SK-N-SH (cell line): ENCODE measurements around the gene SLC12A7. TPM values are rescaled to one million over a fixed set of nuclear protein-coding genes. Genes with fewer than 3 reads are reported as not detected.

ENCODE experiments used
- CTCF ChIA-PET: fragments of 300-600, 350-600 bp; formaldehyde crosslinking; extraction: SDS; loops from one replicate; lab custom pipeline; 2021; lab: Yijun Ruan, JAX
- POLR2A ChIA-PET: fragments of 350-600 bp; sonication (Branson Sonifier 250); formaldehyde crosslinking; extraction: SDS; loops from one replicate; lab custom pipeline; 2020; ENCODE audit warnings: antibody characterized with exemption, inconsistent platforms; lab: Yijun Ruan, JAX
- DNase-seq: peaks from one replicate; pipeline ENCODE4 v3.0.0; 2012
- H2AFZ ChIP-seq: fragments of 200-600 bp; sonication (generic); 2 replicates; pipeline ENCODE4 v1.8.1; 2016; ENCODE audit warnings: antibody characterized with exemption, mild to moderate bottlenecking, low read depth
- H3F3A ChIP-seq: fragments of 200-600 bp; sonication (generic); replicated peaks from 2 replicates; pipeline ENCODE3; 2016; ENCODE audit warnings: antibody characterized with exemption, mild to moderate bottlenecking; ENCODE audit not compliant: insufficient read depth
- H3K27ac ChIP-seq, 2 experiments: fragments of 200-500 bp in 1 of 2; fragments of 200-600 bp in 1 of 2; sonication (Bioruptor generic) in 1 of 2; sonication (generic), shearing (Covaris generic) in 1 of 2; 2 replicates each; pipeline versions ENCODE4 v1.5.1 to v1.6.1; 2014 to 2016; ENCODE audit warnings: low read depth in 2 of 2, inconsistent platforms in 1 of 2, low read length in 1 of 2, mild to moderate bottlenecking in 1 of 2, mixed read lengths in 1 of 2
- H3K27me3 ChIP-seq: fragments of 200-600 bp; sonication (generic), shearing (Covaris generic); 2 replicates; pipeline ENCODE4 v1.6.1; 2016; ENCODE audit warnings: mixed run types; ENCODE audit not compliant: insufficient read depth
- H3K36me3 ChIP-seq, 2 experiments: fragments of 200-500 bp in 1 of 2; fragments of 200-600 bp in 1 of 2; sonication (Bioruptor generic) in 1 of 2; sonication (generic) in 1 of 2; replicated peaks in 1 of 2; 2 replicates each; pipeline versions ENCODE3 to v1.5.1; 2014 to 2016; ENCODE audit warnings: low read length in 1 of 2, mild to moderate bottlenecking in 1 of 2; ENCODE audit not compliant: insufficient read depth in 2 of 2, control insufficient read depth in 1 of 2
- H3K4me1 ChIP-seq, 2 experiments: fragments of 200-500 bp in 1 of 2; fragments of 200-600 bp in 1 of 2; sonication (Bioruptor generic) in 1 of 2; sonication (generic), shearing (Covaris generic) in 1 of 2; 2 replicates each; pipeline versions ENCODE4 v1.5.1 to v1.6.1; 2014 to 2016; ENCODE audit warnings: low read depth in 1 of 2, low read length in 1 of 2, mixed run types in 1 of 2; ENCODE audit not compliant: insufficient read depth in 2 of 2, control insufficient read depth in 1 of 2
- H3K4me2 ChIP-seq: fragments of 200-600 bp; sonication (generic), shearing (Covaris generic); 2 replicates; pipeline ENCODE4 v1.6.1; 2017; ENCODE audit warnings: mixed run types
- H3K4me3 ChIP-seq, 2 experiments: fragments of 200-500 bp in 1 of 2; fragments of 200-600 bp in 1 of 2; sonication (Bioruptor generic) in 1 of 2; sonication (generic), shearing (Covaris generic) in 1 of 2; 2 replicates each; pipeline versions ENCODE4 v1.5.1 to v1.8.1; 2014 to 2016; ENCODE audit warnings: low read depth in 2 of 2, inconsistent platforms in 1 of 2, low read length in 1 of 2, mild to moderate bottlenecking in 1 of 2, mixed read lengths in 1 of 2, moderate library complexity in 1 of 2
- H3K79me2 ChIP-seq: fragments of 200-600 bp; sonication (generic); 2 replicates; pipeline ENCODE4 v1.8.1; 2017; ENCODE audit warnings: mild to moderate bottlenecking; ENCODE audit not compliant: insufficient read depth
- H3K9ac ChIP-seq: fragments of 200-600 bp; sonication (generic); 2 replicates; pipeline ENCODE4 v1.6.1; 2017; ENCODE audit warnings: mixed run types
- H3K9me2 ChIP-seq: fragments of 200-600 bp; sonication (generic); 2 replicates; pipeline ENCODE4 v1.6.1; 2017; ENCODE audit warnings: mixed run types
- H3K9me3 ChIP-seq: fragments of 200-600 bp; sonication (generic); 2 replicates; pipeline ENCODE4 v1.6.1; 2017; ENCODE audit warnings: mixed run types, mild to moderate bottlenecking, moderate library complexity
- H4K20me1 ChIP-seq: fragments of 200-600 bp; sonication (generic); 2 replicates; pipeline ENCODE4 v1.6.1; 2017; ENCODE audit warnings: mild to moderate bottlenecking, mixed run types; ENCODE audit not compliant: insufficient read depth
- EZH2phosphoT487 ChIP-seq: fragments of 200-600 bp; sonication (generic); IDR thresholded peaks from 2 replicates; pipeline ENCODE4 v1.6.1; 2017; ENCODE audit warnings: low read depth, mixed run types, mild to moderate bottlenecking, antibody characterized with exemption, moderate library complexity, borderline replicate concordance
- FOXJ3 ChIP-seq: sonication (generic); formaldehyde crosslinking; IDR thresholded peaks from 2 replicates; pipeline ENCODE4 v1.5.1; 2020; ENCODE audit warnings: mild to moderate bottlenecking, missing genetic modification reagents
- JUND ChIP-seq: IDR thresholded peaks from 2 replicates; pipeline ENCODE4 v1.4.0; 2012
- MEF2A ChIP-seq: IDR thresholded peaks from 2 replicates; pipeline ENCODE4 v1.4.0; 2012; ENCODE audit warnings: low read depth, borderline replicate concordance
- MXI1 ChIP-seq: IDR thresholded peaks from 2 replicates; pipeline ENCODE4 v1.6.1; 2012; ENCODE audit warnings: mild to moderate bottlenecking, low read depth, low read length, improper control_type of control experiment
- POLR2AphosphoS5 ChIP-seq: IDR thresholded peaks from 2 replicates; pipeline ENCODE4 v1.6.1; 2012; ENCODE audit warnings: low read depth, low read length
- RAD21 ChIP-seq: IDR thresholded peaks from 2 replicates; pipeline ENCODE4 v1.6.1; 2012; ENCODE audit warnings: mild to moderate bottlenecking, low read length
- RXRA ChIP-seq: IDR thresholded peaks from 2 replicates; pipeline ENCODE4 v1.4.0; 2012; ENCODE audit warnings: low read depth, mild to moderate bottlenecking, borderline replicate concordance
- SIN3A ChIP-seq: IDR thresholded peaks from 2 replicates; pipeline ENCODE4 v1.6.1; 2012; ENCODE audit warnings: low read depth, mild to moderate bottlenecking, low read length, moderate library complexity, borderline replicate concordance
- SMC3 ChIP-seq: IDR thresholded peaks from 2 replicates; pipeline ENCODE4 v1.6.1; 2012; ENCODE audit warnings: low read depth, low read length, improper control_type of control experiment
- TCF12 ChIP-seq: IDR thresholded peaks from 2 replicates; pipeline ENCODE4 v1.4.0; 2012
- YY1 ChIP-seq: IDR thresholded peaks from 2 replicates; pipeline ENCODE4 v1.4.0; 2012; ENCODE audit warnings: low read depth, mild to moderate bottlenecking
- WGBS: methylation state at CpG from one replicate; pipeline ENCODE4 v1.1.6; 2017; ENCODE audit warnings: low lambda C conversion rate; 5-methylcytosine and 5-hydroxymethylcytosine counted together
- polyA plus RNA-seq, 3 experiments: library from polyadenylated mRNA; depleted of rRNA; stranded (reverse); fragments of >200 nt; gene quantifications; 2 replicates each; pipeline ENCODE4 v1.2.3, GENCODE V29; 2012
- TF ChIP-seq, protein P1 (sequence below): IDR thresholded peaks from 2 replicates; pipeline ENCODE4 v1.4.0; 2012; ENCODE audit warnings: low read depth, borderline replicate concordance
- TF ChIP-seq, protein P2 (sequence below): IDR thresholded peaks from 2 replicates; pipeline ENCODE4 v1.6.1; 2012; ENCODE audit warnings: mild to moderate bottlenecking, low read depth, low read length, moderate library complexity

Gene SLC12A7
- polyA plus RNA-seq, 1 of the 3 experiments (the other 2 are of a cell fraction), result 2.6 TPM

DNA sequence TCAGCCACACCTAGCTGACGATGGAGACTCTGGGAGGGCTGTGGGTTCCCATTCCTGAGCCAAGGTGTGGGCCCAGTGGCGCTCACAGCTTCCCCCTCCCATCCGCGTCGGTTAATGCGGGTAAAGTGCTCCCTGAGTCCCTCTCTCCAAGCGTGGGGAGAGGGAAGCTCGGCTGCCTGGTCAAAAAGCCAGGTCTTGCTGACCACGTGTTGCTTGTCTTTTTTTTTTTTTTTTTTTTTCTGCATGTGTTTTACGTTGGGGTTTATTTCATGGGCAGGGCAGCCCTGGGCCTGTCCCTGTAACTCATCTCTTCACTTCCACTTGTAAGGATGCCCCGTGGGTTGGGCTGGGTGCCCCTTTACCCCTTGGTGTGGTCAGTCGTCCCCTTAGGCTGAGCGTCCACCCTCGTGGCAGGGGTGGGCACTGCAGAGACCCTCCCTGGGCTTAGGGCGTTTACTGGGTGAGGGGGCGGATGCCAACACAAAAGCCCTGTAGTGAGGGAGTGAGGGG lies 91.4 kb downstream of the SLC12A7 start (continued):
- TF ChIP-seq, protein P1, sequence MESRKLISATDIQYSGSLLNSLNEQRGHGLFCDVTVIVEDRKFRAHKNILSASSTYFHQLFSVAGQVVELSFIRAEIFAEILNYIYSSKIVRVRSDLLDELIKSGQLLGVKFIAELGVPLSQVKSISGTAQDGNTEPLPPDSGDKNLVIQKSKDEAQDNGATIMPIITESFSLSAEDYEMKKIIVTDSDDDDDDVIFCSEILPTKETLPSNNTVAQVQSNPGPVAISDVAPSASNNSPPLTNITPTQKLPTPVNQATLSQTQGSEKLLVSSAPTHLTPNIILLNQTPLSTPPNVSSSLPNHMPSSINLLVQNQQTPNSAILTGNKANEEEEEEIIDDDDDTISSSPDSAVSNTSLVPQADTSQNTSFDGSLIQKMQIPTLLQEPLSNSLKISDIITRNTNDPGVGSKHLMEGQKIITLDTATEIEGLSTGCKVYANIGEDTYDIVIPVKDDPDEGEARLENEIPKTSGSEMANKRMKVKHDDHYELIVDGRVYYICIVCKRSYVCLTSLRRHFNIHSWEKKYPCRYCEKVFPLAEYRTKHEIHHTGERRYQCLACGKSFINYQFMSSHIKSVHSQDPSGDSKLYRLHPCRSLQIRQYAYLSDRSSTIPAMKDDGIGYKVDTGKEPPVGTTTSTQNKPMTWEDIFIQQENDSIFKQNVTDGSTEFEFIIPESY, result no peak
- TF ChIP-seq RXRA, result no peak

DNA sequence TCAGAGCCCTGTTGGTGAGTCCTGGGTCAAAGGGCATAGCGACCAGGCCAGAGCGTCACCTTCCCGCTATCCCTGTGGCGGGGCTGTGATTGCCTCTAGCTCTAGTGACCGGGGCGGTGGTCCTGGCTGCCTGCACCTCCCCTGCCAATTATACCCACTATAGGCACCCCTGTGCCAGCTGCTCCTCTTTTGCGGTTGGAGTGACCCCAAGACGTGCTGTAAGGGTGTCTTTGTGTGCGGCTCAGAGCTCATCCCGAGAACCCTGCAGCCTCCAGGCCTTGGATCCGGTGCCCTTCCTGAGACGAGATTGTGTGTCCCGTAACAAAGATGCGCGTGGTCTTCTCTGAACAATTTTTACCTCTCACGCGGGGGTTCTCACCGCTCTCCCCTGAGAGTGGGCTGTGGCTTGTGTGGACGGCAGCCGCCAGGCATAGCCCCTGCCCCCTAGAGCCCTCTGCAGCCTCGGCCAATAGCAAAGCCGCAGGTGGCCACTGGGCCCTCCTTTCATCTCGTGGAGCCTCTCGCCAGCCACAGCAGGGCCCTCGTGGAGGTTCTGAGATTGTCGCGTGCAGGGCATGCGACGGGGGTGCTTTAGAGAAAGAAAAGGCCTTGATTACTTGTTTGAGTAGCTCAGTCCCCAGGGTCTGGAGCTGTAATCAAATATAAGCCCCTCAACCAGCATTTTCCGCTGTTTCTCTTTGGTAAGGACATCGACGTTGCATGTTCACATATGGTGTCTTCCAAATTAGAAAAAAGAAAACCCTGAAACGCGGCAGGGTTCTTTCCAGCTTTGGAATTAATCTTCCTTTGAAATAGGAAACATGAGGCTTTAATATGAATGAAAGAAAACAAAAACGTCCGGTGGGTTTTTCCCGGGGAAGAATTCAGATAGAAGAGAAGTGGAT lies 92.6 kb downstream of the SLC12A7 start:
- Histone ChIP-seq H3K9me2 (no peaks in the 10 kb centered on the region), H3K27me3 (no peaks in the 10 kb centered on the region; the same call in 1 of the 2 replicates), H3K4me1 (no peaks in the 10 kb centered on the region; a peak in 1 of 4 replicates), H3F3A (no peaks in the 10 kb centered on the region), H2AFZ (no peak overlapping the region), H3K79me2 (no peaks in the 10 kb centered on the region), H3K9me3 (no peaks in the 10 kb centered on the region), H3K36me3 (no peaks in the 10 kb centered on the region), H3K4me2 (no peak overlapping the region), H3K4me3 (no peak overlapping the region), H3K27ac (no peak overlapping the region), H4K20me1 (no peaks in the 10 kb centered on the region), H3K9ac (no peak overlapping the region)
- DNase-seq, result no peak
- TF ChIP-seq POLR2AphosphoS5, result no peak
- TF ChIP-seq JUND, result no peak
- no peak for TF ChIP-seq MXI1
- TF ChIP-seq, protein P2, sequence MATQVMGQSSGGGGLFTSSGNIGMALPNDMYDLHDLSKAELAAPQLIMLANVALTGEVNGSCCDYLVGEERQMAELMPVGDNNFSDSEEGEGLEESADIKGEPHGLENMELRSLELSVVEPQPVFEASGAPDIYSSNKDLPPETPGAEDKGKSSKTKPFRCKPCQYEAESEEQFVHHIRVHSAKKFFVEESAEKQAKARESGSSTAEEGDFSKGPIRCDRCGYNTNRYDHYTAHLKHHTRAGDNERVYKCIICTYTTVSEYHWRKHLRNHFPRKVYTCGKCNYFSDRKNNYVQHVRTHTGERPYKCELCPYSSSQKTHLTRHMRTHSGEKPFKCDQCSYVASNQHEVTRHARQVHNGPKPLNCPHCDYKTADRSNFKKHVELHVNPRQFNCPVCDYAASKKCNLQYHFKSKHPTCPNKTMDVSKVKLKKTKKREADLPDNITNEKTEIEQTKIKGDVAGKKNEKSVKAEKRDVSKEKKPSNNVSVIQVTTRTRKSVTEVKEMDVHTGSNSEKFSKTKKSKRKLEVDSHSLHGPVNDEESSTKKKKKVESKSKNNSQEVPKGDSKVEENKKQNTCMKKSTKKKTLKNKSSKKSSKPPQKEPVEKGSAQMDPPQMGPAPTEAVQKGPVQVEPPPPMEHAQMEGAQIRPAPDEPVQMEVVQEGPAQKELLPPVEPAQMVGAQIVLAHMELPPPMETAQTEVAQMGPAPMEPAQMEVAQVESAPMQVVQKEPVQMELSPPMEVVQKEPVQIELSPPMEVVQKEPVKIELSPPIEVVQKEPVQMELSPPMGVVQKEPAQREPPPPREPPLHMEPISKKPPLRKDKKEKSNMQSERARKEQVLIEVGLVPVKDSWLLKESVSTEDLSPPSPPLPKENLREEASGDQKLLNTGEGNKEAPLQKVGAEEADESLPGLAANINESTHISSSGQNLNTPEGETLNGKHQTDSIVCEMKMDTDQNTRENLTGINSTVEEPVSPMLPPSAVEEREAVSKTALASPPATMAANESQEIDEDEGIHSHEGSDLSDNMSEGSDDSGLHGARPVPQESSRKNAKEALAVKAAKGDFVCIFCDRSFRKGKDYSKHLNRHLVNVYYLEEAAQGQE, result no peak
- no peak for TF ChIP-seq TCF12
- no peak for TF ChIP-seq RXRA
- TF ChIP-seq YY1, result no peak
- TF ChIP-seq SMC3, result no peak
- no peak for TF ChIP-seq SIN3A
- no peak for TF ChIP-seq MEF2A
- TF ChIP-seq, protein P1, result no peak
- no peak for TF ChIP-seq EZH2phosphoT487
- no peak for TF ChIP-seq RAD21
- no peak for TF ChIP-seq FOXJ3 (CRISPR knock-in tag)
- POLR2A ChIA-PET, result no interaction called here
- 73% methylated on average over 36 of the region's 37 CpGs for WGBS
- CTCF ChIA-PET, result interaction anchor here (1.0 to 6.0 kb wide), 3 partner anchors 11 to 155 kb away, joined by 3 to 41 read pairs (median 4); partner anchors contain the start of gene NKD2
